Naive B cell (primary cell): ENCODE results near the gene SLC13A3. TPM values are rescaled to one million over a fixed set of nuclear protein-coding genes. Genes with fewer than 3 reads are reported as not detected.

Source experiments
- ATAC-seq, 2 donors: fragments of 150-1000 bp; cut with Tn5 transposase; 2 replicates each; pipeline ENCODE4 v1.10.0; 2021; ENCODE audit warnings: low read depth in 2 of 2, mild to moderate bottlenecking in 2 of 2, moderate library complexity in 2 of 2
- DNase-seq: peaks from one replicate; pipeline ENCODE4 v3.0.0; 2022
- H3K27ac Mint-ChIP-seq, 6 donors: one replicate each; pipeline ENCODE4 v1.8.0; 2020 to 2022; ENCODE audit warnings: mild to moderate bottlenecking in 6 of 6, mixed read lengths in 6 of 6, moderate library complexity in 5 of 6, inconsistent platforms in 2 of 6
- H3K27me3 Mint-ChIP-seq, 3 donors: one replicate each; pipeline ENCODE4 v1.8.0; 2021 to 2022; ENCODE audit warnings: mixed read lengths in 3 of 3, mild to moderate bottlenecking in 1 of 3
- H3K36me3 Mint-ChIP-seq, 2 donors: one replicate each; pipeline ENCODE4 v1.8.0; 2020 to 2022; ENCODE audit warnings: mixed read lengths in 2 of 2, inconsistent platforms in 1 of 2, mild to moderate bottlenecking in 1 of 2
- H3K4me1 Mint-ChIP-seq, 3 donors: one replicate each; pipeline ENCODE4 v1.8.0; 2020 to 2022; ENCODE audit warnings: mixed read lengths in 3 of 3, inconsistent platforms in 1 of 3, mild to moderate bottlenecking in 1 of 3, moderate library complexity in 1 of 3
- H3K4me3 Mint-ChIP-seq, 8 donors: one replicate each; pipeline ENCODE4 v1.8.0; 2020 to 2022; ENCODE audit warnings: mild to moderate bottlenecking in 8 of 8, mixed read lengths in 8 of 8, moderate library complexity in 8 of 8, inconsistent platforms in 2 of 8
- H3K9me3 Mint-ChIP-seq, 7 donors: one replicate each; pipeline ENCODE4 v1.8.0; 2020 to 2022; ENCODE audit warnings: mixed read lengths in 7 of 7, mild to moderate bottlenecking in 5 of 7, inconsistent platforms in 2 of 7, moderate library complexity in 1 of 7
- polyA plus RNA-seq, 6 donors: library from polyadenylated mRNA; unstranded; fragments of 300-500 nt; fragmentation: Illumina TruSeq; gene quantifications; one replicate each; pipeline ENCODE4 v1.2.3, GENCODE V29; 2021; ENCODE audit warnings: low read depth in 6 of 6

The SLC13A3 gene
- polyA plus RNA-seq, 6 donors from 2014 or later, result 0.53 TPM; not detected in 5

- no peak overlapping the region for H3K27ac Mint-ChIP-seq
- H3K27me3 Mint-ChIP-seq, result peaks cover 0 to 6% (median 5%) of the 10 kb centered on the region in 3 donors
- no peaks in the 10 kb centered on the region for H3K9me3 Mint-ChIP-seq
- ATAC-seq (no peak), DNase-seq (no peak)
- H3K36me3 Mint-ChIP-seq, result no peaks in the 10 kb centered on the region
- H3K4me1 Mint-ChIP-seq, result no peaks in the 10 kb centered on the region
- no peak overlapping the region for H3K4me3 Mint-ChIP-seq
Observed at GRCh38 chr20:46660487-46660886, 9.2 kb upstream of the SLC13A3 start.

- Mint-ChIP-seq H3K27me3 (peaks cover 11 to 21% (median 18%) of the 10 kb centered on the region in 3 donors), H3K4me1 (no peaks in the 10 kb centered on the region), H3K4me3 (no peak overlapping the region), H3K9me3 (no peaks in the 10 kb centered on the region), H3K27ac (no peak overlapping the region), H3K36me3 (no peaks in the 10 kb centered on the region)
- DNase-seq (no peak), ATAC-seq (no peak)
Observed at GRCh38 chr20:46657618-46658017, 6.4 kb upstream of the SLC13A3 start.

GRCh38 chr20:46657137-46657536 is 5.9 kb upstream of the SLC13A3 start:
- no peaks in the 10 kb centered on the region for H3K4me1 Mint-ChIP-seq
- ATAC-seq, result no peak
- H3K27ac Mint-ChIP-seq, result no peak overlapping the region
- H3K27me3 Mint-ChIP-seq, result peaks cover 13 to 21% (median 18%) of the 10 kb centered on the region in 3 donors
- H3K4me3 Mint-ChIP-seq, result no peak overlapping the region
- no peak for DNase-seq
- H3K36me3 Mint-ChIP-seq, result no peaks in the 10 kb centered on the region
- peaks cover 0 to under 1% (median 0%) of the 10 kb centered on the region in 7 donors for H3K9me3 Mint-ChIP-seq

GRCh38 chr20:46652699-46653098 is 1.4 kb upstream of the SLC13A3 start:
- peaks cover 0 to 9% of the 10 kb centered on the region in 2 donors for H3K36me3 Mint-ChIP-seq
- peaks cover 0 to 4% (median 4%) of the 10 kb centered on the region in 3 donors for H3K4me1 Mint-ChIP-seq
- H3K27ac Mint-ChIP-seq, result no peak overlapping the region
- ATAC-seq (no peak), DNase-seq (no peak)
- H3K4me3 Mint-ChIP-seq, result peak overlapping the region in 1 of 8 donors; percentile 30
- peaks cover 0 to 11% (median 4%) of the 10 kb centered on the region in 7 donors for H3K9me3 Mint-ChIP-seq
- H3K27me3 Mint-ChIP-seq, result peaks cover 38 to 54% (median 43%) of the 10 kb centered on the region in 3 donors

- Mint-ChIP-seq H3K27ac (no peak overlapping the region), H3K4me1 (peaks cover 0 to 4% (median 4%) of the 10 kb centered on the region in 3 donors), H3K9me3 (peaks cover 0 to 11% (median 4%) of the 10 kb centered on the region in 7 donors), H3K4me3 (no peak overlapping the region), H3K27me3 (peaks cover 46 to 57% (median 49%) of the 10 kb centered on the region in 3 donors), H3K36me3 (peaks cover 0 to 9% of the 10 kb centered on the region in 2 donors)
- ATAC-seq (no peak), DNase-seq (no peak)
Observed at GRCh38 chr20:46650575-46651090, 626 bp downstream of the SLC13A3 start.

- Mint-ChIP-seq H3K4me1 (peaks cover 0 to 4% (median 4%) of the 10 kb centered on the region in 3 donors), H3K27me3 (peaks cover 46 to 57% (median 49%) of the 10 kb centered on the region in 3 donors)
Observed at GRCh38 chr20:46649965-46650542, 1.2 kb downstream of the SLC13A3 start.

GRCh38 chr20:46649650-46649949 is 1.7 kb downstream of the SLC13A3 start:
- ATAC-seq (no peak), DNase-seq (no peak)
- Mint-ChIP-seq H3K4me1 (peaks cover 0 to 4% (median 4%) of the 10 kb centered on the region in 3 donors), H3K27ac (no peak overlapping the region), H3K4me3 (no peak overlapping the region), H3K9me3 (peaks cover 0 to 11% (median 4%) of the 10 kb centered on the region in 7 donors), H3K27me3 (peaks cover 46 to 57% (median 49%) of the 10 kb centered on the region in 3 donors), H3K36me3 (peaks cover 0 to 9% of the 10 kb centered on the region in 2 donors)

More at GRCh38 chr20:46649965-46650542, 1.2 kb downstream of the SLC13A3 start:
- DNase-seq (no peak), ATAC-seq (no peak)
- Mint-ChIP-seq H3K9me3 (peaks cover 0 to 11% (median 4%) of the 10 kb centered on the region in 7 donors), H3K27ac (no peak overlapping the region), H3K4me3 (no peak overlapping the region), H3K36me3 (peaks cover 0 to 9% of the 10 kb centered on the region in 2 donors)

GRCh38 chr20:46648903-46649649 is 2.2 kb downstream of the SLC13A3 start:
- DNase-seq (no peak), ATAC-seq (no peak)
- H3K27ac Mint-ChIP-seq, result no peak overlapping the region
- no peak overlapping the region for H3K4me3 Mint-ChIP-seq
- H3K4me1 Mint-ChIP-seq, result peaks cover 0 to 4% (median 4%) of the 10 kb centered on the region in 3 donors
- H3K9me3 Mint-ChIP-seq, result peaks cover 0 to 11% (median 4%) of the 10 kb centered on the region in 7 donors
- peaks cover 0 to 9% of the 10 kb centered on the region in 2 donors for H3K36me3 Mint-ChIP-seq
- H3K27me3 Mint-ChIP-seq, result peaks cover 46 to 53% (median 49%) of the 10 kb centered on the region in 3 donors

- DNase-seq, result no peak
Observed at GRCh38 chr20:46647469-46647868, 3.8 kb downstream of the SLC13A3 start.

GRCh38 chr20:46646659-46647380 is 4.4 kb downstream of the SLC13A3 start:
- H3K27ac Mint-ChIP-seq, result no peak overlapping the region
- peaks cover 0 to 7% (median 2%) of the 10 kb centered on the region in 7 donors for H3K9me3 Mint-ChIP-seq
- peaks cover 41 to 51% (median 44%) of the 10 kb centered on the region in 3 donors for H3K27me3 Mint-ChIP-seq
- DNase-seq (no peak), ATAC-seq (no peak)
- H3K4me3 Mint-ChIP-seq, result no peak overlapping the region
- H3K4me1 Mint-ChIP-seq, result peaks cover 0 to 4% (median 4%) of the 10 kb centered on the region in 3 donors
- peaks cover 0 to 9% of the 10 kb centered on the region in 2 donors for H3K36me3 Mint-ChIP-seq

More at GRCh38 chr20:46647469-46647868, 3.8 kb downstream of the SLC13A3 start:
- Mint-ChIP-seq H3K9me3 (peaks cover 0 to 11% (median 4%) of the 10 kb centered on the region in 7 donors), H3K36me3 (peaks cover 0 to 9% of the 10 kb centered on the region in 2 donors), H3K4me3 (no peak overlapping the region), H3K27ac (no peak overlapping the region), H3K27me3 (peaks cover 42 to 45% (median 44%) of the 10 kb centered on the region in 3 donors), H3K4me1 (peaks cover 0 to 4% (median 4%) of the 10 kb centered on the region in 3 donors)
- ATAC-seq, result no peak

GRCh38 chr20:46646122-46646521 is 5.1 kb downstream of the SLC13A3 start:
- peaks cover 38 to 55% (median 40%) of the 10 kb centered on the region in 3 donors for H3K27me3 Mint-ChIP-seq
- H3K27ac Mint-ChIP-seq, result no peak overlapping the region
- H3K4me1 Mint-ChIP-seq, result peaks cover 0 to 4% (median 4%) of the 10 kb centered on the region in 3 donors
- no peak for ATAC-seq
- no peak for DNase-seq
- peaks cover 0 to 4% (median 2%) of the 10 kb centered on the region in 7 donors for H3K9me3 Mint-ChIP-seq
- peaks cover 0 to 8% of the 10 kb centered on the region in 2 donors for H3K36me3 Mint-ChIP-seq
- H3K4me3 Mint-ChIP-seq, result no peak overlapping the region

- H3K27me3 Mint-ChIP-seq, result peaks cover 26 to 46% (median 37%) of the 10 kb centered on the region in 3 donors
- no peak overlapping the region for H3K27ac Mint-ChIP-seq
- H3K9me3 Mint-ChIP-seq, result peaks cover 0 to 2% (median 0%) of the 10 kb centered on the region in 7 donors
- H3K4me1 Mint-ChIP-seq, result no peaks in the 10 kb centered on the region
- no peak for DNase-seq
- no peaks in the 10 kb centered on the region for H3K36me3 Mint-ChIP-seq
- no peak overlapping the region for H3K4me3 Mint-ChIP-seq
- no peak for ATAC-seq
Observed at GRCh38 chr20:46644733-46645132, 6.5 kb downstream of the SLC13A3 start.

GRCh38 chr20:46644160-46644559 is 7.1 kb downstream of the SLC13A3 start:
- H3K4me1 Mint-ChIP-seq, result no peaks in the 10 kb centered on the region
- H3K4me3 Mint-ChIP-seq, result no peak overlapping the region
- H3K27ac Mint-ChIP-seq, result no peak overlapping the region
- DNase-seq (no peak), ATAC-seq (no peak)
- H3K36me3 Mint-ChIP-seq, result no peaks in the 10 kb centered on the region
- H3K27me3 Mint-ChIP-seq, result peaks cover 21 to 46% (median 31%) of the 10 kb centered on the region in 3 donors
- H3K9me3 Mint-ChIP-seq, result peaks cover 0 to 2% (median 0%) of the 10 kb centered on the region in 7 donors
